MM.1S (cell line): ENCODE results near the gene MYOZ3.

ENCODE experiments used
- EZH2phosphoT487 ChIP-seq: fragments of 300-600 bp; sonication (generic); IDR thresholded peaks from 2 replicates; pipeline ENCODE4 v1.6.1; 2018; ENCODE audit warnings: antibody characterized with exemption, low read length
- TF ChIP-seq, protein P1 (sequence below): fragments of 300-600 bp; sonication (generic); IDR thresholded peaks from 2 replicates; pipeline ENCODE4 v1.5.1; 2016; ENCODE audit warnings: antibody characterized with exemption, low read length, mixed read lengths

DNA sequence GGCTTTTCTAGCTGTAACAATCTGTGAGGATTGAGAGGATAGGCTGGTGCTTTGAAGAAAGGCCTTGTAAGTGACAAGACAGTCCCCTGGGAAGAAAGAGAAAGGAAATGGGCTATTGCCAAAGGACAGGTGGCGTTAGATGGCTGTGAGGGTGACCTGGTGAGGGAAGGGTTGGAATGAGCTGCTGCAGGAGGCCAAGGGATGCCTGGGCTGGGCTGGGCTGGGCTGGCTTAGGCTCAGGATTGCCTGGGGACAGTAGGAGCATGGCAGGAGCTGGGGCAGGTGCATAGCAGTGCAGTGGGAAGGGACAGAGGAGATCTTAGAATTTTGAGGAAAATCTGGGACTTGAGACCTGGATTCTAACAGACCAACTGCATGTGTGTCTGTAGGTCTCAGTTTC, 9.7 kb upstream of the MYOZ3 start:
- TF ChIP-seq, protein P1, sequence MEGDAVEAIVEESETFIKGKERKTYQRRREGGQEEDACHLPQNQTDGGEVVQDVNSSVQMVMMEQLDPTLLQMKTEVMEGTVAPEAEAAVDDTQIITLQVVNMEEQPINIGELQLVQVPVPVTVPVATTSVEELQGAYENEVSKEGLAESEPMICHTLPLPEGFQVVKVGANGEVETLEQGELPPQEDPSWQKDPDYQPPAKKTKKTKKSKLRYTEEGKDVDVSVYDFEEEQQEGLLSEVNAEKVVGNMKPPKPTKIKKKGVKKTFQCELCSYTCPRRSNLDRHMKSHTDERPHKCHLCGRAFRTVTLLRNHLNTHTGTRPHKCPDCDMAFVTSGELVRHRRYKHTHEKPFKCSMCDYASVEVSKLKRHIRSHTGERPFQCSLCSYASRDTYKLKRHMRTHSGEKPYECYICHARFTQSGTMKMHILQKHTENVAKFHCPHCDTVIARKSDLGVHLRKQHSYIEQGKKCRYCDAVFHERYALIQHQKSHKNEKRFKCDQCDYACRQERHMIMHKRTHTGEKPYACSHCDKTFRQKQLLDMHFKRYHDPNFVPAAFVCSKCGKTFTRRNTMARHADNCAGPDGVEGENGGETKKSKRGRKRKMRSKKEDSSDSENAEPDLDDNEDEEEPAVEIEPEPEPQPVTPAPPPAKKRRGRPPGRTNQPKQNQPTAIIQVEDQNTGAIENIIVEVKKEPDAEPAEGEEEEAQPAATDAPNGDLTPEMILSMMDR: no peak
- no peak for TF ChIP-seq EZH2phosphoT487
